ENCODE data around the gene RPL18A.
"Not testable (repeated sequence)": the region's sequence is repeated elsewhere in the genome, so short reads cannot be mapped to it uniquely, and the experiment has no call there.

Gene RPL18A

GRCh38 chr19:17868669-17869068, 9.0 kb downstream of the RPL18A start:
- H3K4me3 Mint-ChIP-seq, result no peak overlapping the region
- no peak overlapping the region for H3K27ac Mint-ChIP-seq
- H3K9me3 Mint-ChIP-seq, result no peaks in the 10 kb centered on the region
- H3K4me1 Mint-ChIP-seq (ENCODE audit: low read depth), result peaks cover 8% of the 10 kb centered on the region
- no peak for DNase-seq (ENCODE audit: low spot score)
- H3K27me3 Mint-ChIP-seq (ENCODE audit: low read depth), result peaks cover 4% of the 10 kb centered on the region
- peaks cover 17% of the 10 kb centered on the region for H3K36me3 Mint-ChIP-seq (ENCODE audit: low read depth)

- Mint-ChIP-seq H3K36me3 (ENCODE audit: low read depth) (peaks cover 12% of the 10 kb centered on the region), H3K27me3 (ENCODE audit: low read depth) (peaks cover 4% of the 10 kb centered on the region), H3K27ac (no peak overlapping the region), H3K4me1 (ENCODE audit: low read depth) (peaks cover 8% of the 10 kb centered on the region), H3K4me3 (no peak overlapping the region), H3K9me3 (no peaks in the 10 kb centered on the region)
- no peak for DNase-seq (ENCODE audit: low spot score)
These were observed 9.5 kb downstream of the RPL18A start for GRCh38 chr19:17869114-17869608.

GRCh38 chr19:17871032-17871877, 11.5 kb downstream of the RPL18A start:
- H3K27me3 Mint-ChIP-seq (ENCODE audit: low read depth), result peaks cover 4% of the 10 kb centered on the region
- peaks cover 8% of the 10 kb centered on the region for H3K4me1 Mint-ChIP-seq (ENCODE audit: low read depth)
- no peaks in the 10 kb centered on the region for H3K36me3 Mint-ChIP-seq (ENCODE audit: low read depth)
- H3K4me3 Mint-ChIP-seq, result peak overlapping the region; percentile 83
- H3K9me3 Mint-ChIP-seq, result no peaks in the 10 kb centered on the region
- H3K27ac Mint-ChIP-seq, result no peak overlapping the region
- no peak for DNase-seq (ENCODE audit: low spot score)

- no peak for DNase-seq (ENCODE audit: low spot score)
- Mint-ChIP-seq H3K27ac (peak within 1 kb of the TSS; percentile 70), H3K4me3 (peak within 1 kb of the TSS; percentile 83), H3K9me3 (no peaks in the 10 kb centered on the region), H3K4me1 (ENCODE audit: low read depth) (peaks cover 8% of the 10 kb centered on the region), H3K27me3 (ENCODE audit: low read depth) (peaks cover 4% of the 10 kb centered on the region), H3K36me3 (ENCODE audit: low read depth) (no peaks in the 10 kb centered on the region)
These were observed 12.2 kb downstream of the RPL18A start, which contains the start of gene SLC5A5 for GRCh38 chr19:17871878-17872250. Gene SLC5A5, plus strand, starts transcription at chr19:17871945. Its CDS starts 375 bp downstream, at chr19:17872320.

- Mint-ChIP-seq H3K9me3 (no peaks in the 10 kb centered on the region), H3K27ac (peak overlapping the region; percentile 41), H3K4me3 (peak overlapping the region; percentile 83), H3K36me3 (ENCODE audit: low read depth) (no peaks in the 10 kb centered on the region), H3K27me3 (ENCODE audit: low read depth) (peaks cover 4% of the 10 kb centered on the region), H3K4me1 (ENCODE audit: low read depth) (peaks cover 8% of the 10 kb centered on the region)
- DNase-seq (ENCODE audit: low spot score), result peak; percentile 49
These were observed 12.7 kb downstream of the RPL18A start for GRCh38 chr19:17872251-17873001.

- Mint-ChIP-seq H3K4me3 (peak overlapping the region; percentile 70), H3K36me3 (ENCODE audit: low read depth) (no peaks in the 10 kb centered on the region), H3K27ac (no peak overlapping the region), H3K9me3 (no peaks in the 10 kb centered on the region), H3K4me1 (ENCODE audit: low read depth) (peaks cover 8% of the 10 kb centered on the region), H3K27me3 (ENCODE audit: low read depth) (peaks cover 4% of the 10 kb centered on the region)
- peak; percentile 53 for DNase-seq (ENCODE audit: low spot score)
These were observed 14.4 kb downstream of the RPL18A start for GRCh38 chr19:17873786-17874757.

- H3K9me3 Mint-ChIP-seq, result no peaks in the 10 kb centered on the region
- no peaks in the 10 kb centered on the region for H3K36me3 Mint-ChIP-seq (ENCODE audit: low read depth)
- H3K27ac Mint-ChIP-seq, result no peak overlapping the region
- peaks cover 4% of the 10 kb centered on the region for H3K27me3 Mint-ChIP-seq (ENCODE audit: low read depth)
- no peak for DNase-seq (ENCODE audit: low spot score)
- H3K4me3 Mint-ChIP-seq, result peak overlapping the region; percentile 70
- peaks cover 8% of the 10 kb centered on the region for H3K4me1 Mint-ChIP-seq (ENCODE audit: low read depth)
These were observed 15.0 kb downstream of the RPL18A start for GRCh38 chr19:17874758-17875135.

- Mint-ChIP-seq H3K4me1 (ENCODE audit: low read depth) (peaks cover 3% of the 10 kb centered on the region), H3K27ac (no peak overlapping the region)
- DNase-seq (ENCODE audit: low spot score), result no peak
These were observed 18.0 kb downstream of the RPL18A start for GRCh38 chr19:17877696-17878095.

GRCh38 chr19:17879466-17879865, 19.8 kb downstream of the RPL18A start:
- Mint-ChIP-seq H3K27me3 (ENCODE audit: low read depth) (no peaks in the 10 kb centered on the region), H3K27ac (no peak overlapping the region), H3K4me1 (ENCODE audit: low read depth) (no peaks in the 10 kb centered on the region), H3K9me3 (no peaks in the 10 kb centered on the region), H3K36me3 (ENCODE audit: low read depth) (no peaks in the 10 kb centered on the region), H3K4me3 (no peak overlapping the region)
- no peak for DNase-seq (ENCODE audit: low spot score)

More at GRCh38 chr19:17877696-17878095, 18.0 kb downstream of the RPL18A start:
- Mint-ChIP-seq H3K36me3 (ENCODE audit: low read depth) (no peaks in the 10 kb centered on the region), H3K27me3 (ENCODE audit: low read depth) (no peaks in the 10 kb centered on the region), H3K4me3 (no peak overlapping the region), H3K9me3 (no peaks in the 10 kb centered on the region)

GRCh38 chr19:17881701-17882100, 22.0 kb downstream of the RPL18A start:
- Mint-ChIP-seq H3K27ac (no peak overlapping the region), H3K4me3 (no peak overlapping the region), H3K36me3 (ENCODE audit: low read depth) (no peaks in the 10 kb centered on the region), H3K9me3 (no peaks in the 10 kb centered on the region), H3K27me3 (ENCODE audit: low read depth) (no peaks in the 10 kb centered on the region), H3K4me1 (ENCODE audit: low read depth) (no peaks in the 10 kb centered on the region)
- no peak for DNase-seq (ENCODE audit: low spot score)

- Mint-ChIP-seq H3K9me3 (no peaks in the 10 kb centered on the region), H3K27me3 (ENCODE audit: low read depth) (no peaks in the 10 kb centered on the region), H3K4me3 (no peak overlapping the region), H3K36me3 (ENCODE audit: low read depth) (no peaks in the 10 kb centered on the region), H3K27ac (no peak overlapping the region), H3K4me1 (ENCODE audit: low read depth) (no peaks in the 10 kb centered on the region)
- no peak for DNase-seq (ENCODE audit: low spot score)
These were observed 24.1 kb downstream of the RPL18A start for GRCh38 chr19:17883627-17884410.

GRCh38 chr19:17886515-17886914, 26.8 kb downstream of the RPL18A start:
- no peaks in the 10 kb centered on the region for H3K4me1 Mint-ChIP-seq (ENCODE audit: low read depth)
- no peak overlapping the region for H3K27ac Mint-ChIP-seq
- no peaks in the 10 kb centered on the region for H3K36me3 Mint-ChIP-seq (ENCODE audit: low read depth)
- H3K9me3 Mint-ChIP-seq, result no peaks in the 10 kb centered on the region
- no peak for DNase-seq (ENCODE audit: low spot score)
- H3K4me3 Mint-ChIP-seq, result no peak overlapping the region
- no peaks in the 10 kb centered on the region for H3K27me3 Mint-ChIP-seq (ENCODE audit: low read depth)

GRCh38 chr19:17887221-17887620, 27.5 kb downstream of the RPL18A start:
- DNase-seq (ENCODE audit: low spot score); H3K27me3 Mint-ChIP-seq (ENCODE audit: low read depth); H3K4me3 Mint-ChIP-seq; H3K4me1 Mint-ChIP-seq (ENCODE audit: low read depth); H3K27ac Mint-ChIP-seq; H3K36me3 Mint-ChIP-seq (ENCODE audit: low read depth); H3K9me3 Mint-ChIP-seq: not testable (repeated sequence)
